HG02943 (cell line): ENCODE results near the gene DEF6.
A peak's percentile ranks its signal among the peaks of the same experiment; 100 is the strongest.

Experiments
- ATAC-seq: cut with Tn5 transposase; IDR thresholded peaks from one replicate; pipeline ENCODE4 v1.9.1; 2021; ENCODE audit warnings: mild to moderate bottlenecking, low read depth, moderate library complexity; ENCODE audit not compliant: unreplicated experiment

Gene DEF6

DNA sequence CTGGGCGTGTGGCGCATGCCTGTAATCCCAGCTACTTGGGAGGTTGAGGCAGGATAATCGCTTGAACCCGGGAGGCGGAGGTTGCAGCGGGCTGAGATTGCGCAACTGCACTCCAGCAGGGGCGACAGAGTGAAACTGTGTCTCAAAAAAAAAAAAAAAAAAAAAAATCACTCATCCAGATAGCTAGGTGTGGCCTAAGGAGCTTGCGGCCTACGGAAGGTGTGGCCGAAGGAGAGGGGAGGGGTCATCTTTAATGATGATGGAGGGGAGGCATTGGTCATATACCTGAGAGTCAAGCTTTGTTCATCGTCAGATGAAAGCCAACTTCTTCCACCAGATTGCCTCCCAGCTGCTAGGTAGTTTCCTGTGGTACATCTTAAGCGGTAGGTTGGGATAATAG is 43.9 kb downstream of the DEF6 start:
- no peak for ATAC-seq

GRCh38 chr6:35342258-35343091 is 44.9 kb downstream of the DEF6 start, which contains the start of gene PPARD:
PPARD (plus strand) TSS chr6:35342558; CDS start chr6:35411088, 68,530 bp downstream.
- ATAC-seq = peak; percentile 87

DNA sequence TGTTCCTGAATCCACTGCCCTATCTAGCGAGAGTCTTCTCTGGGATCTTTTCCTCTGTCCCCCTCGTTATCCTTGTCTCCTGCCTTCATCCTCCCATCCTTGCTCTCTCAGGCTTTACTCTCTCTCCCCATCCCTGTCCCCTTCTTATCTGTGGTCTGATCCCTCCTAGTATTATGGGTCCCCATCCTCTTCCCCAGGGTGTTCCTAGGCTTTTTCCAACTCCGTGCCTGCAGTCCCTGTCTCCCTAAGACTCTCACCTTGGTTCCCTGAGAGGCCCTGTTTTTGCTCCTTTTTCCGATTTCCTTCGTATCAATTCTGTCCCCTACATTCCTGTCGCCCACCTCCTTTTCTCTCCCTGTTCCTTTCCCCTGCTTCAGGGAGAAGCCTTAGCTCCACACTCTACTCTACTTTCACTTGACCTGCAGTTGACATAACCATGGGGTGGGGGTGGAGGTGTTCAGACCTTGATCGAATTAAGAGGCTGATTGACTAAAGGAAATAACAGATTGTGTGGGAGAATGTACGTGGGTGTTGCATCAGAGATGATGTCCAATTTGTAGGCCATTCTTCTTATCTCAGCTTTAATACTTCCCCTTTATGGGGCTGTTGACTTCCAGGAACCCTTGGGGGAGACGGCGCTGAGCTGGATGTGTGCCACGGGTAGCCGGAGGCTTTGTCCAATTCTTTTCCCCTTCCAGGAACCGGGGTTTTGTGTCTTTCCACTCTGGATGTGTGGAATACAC is 45.6 kb downstream of the DEF6 start:
- no peak for ATAC-seq

DNA sequence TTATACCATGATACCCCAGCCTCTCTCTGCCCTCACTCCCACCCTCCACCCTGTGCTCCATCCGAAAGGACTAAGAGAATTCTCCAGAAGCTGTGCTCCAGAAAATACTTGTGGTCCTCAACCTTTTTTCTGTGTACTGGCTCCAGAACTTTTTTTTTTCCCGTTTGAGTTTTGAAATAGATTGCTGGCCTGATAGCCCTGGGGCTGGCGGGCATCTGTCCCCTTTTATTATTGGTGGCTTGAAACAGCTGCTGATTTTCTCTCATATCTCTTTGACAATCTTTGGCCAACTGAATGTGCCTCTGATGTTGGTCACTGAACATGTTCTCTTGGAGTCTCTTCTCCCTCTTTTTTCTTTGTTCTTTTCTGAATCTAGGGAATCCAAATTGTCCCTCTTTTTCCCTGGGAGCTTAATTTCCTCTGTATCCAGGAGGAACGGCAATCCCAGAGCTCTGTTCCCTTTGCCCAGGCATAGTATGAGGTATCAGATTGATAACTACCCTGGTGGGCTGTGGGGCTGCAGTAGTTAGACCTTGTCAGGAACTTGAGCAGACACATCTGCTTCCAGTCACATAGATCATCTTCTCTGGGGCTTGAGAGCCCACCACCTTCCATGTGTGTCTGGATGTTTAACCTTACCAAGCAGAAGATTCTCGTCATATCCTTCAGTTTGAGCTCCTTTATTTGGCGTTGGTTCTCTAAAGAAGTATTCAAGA is 46.4 kb downstream of the DEF6 start:
- no peak for ATAC-seq

GRCh38 chr6:35351422-35351821 is 53.8 kb downstream of the DEF6 start:
- no peak for ATAC-seq

- ATAC-seq = no peak
Observed at GRCh38 chr6:35352735-35353134, 55.1 kb downstream of the DEF6 start.

- no peak for ATAC-seq
Observed at GRCh38 chr6:35354361-35355135, 56.9 kb downstream of the DEF6 start.

GRCh38 chr6:35356391-35356790 is 58.8 kb downstream of the DEF6 start:
- ATAC-seq = no peak

DNA sequence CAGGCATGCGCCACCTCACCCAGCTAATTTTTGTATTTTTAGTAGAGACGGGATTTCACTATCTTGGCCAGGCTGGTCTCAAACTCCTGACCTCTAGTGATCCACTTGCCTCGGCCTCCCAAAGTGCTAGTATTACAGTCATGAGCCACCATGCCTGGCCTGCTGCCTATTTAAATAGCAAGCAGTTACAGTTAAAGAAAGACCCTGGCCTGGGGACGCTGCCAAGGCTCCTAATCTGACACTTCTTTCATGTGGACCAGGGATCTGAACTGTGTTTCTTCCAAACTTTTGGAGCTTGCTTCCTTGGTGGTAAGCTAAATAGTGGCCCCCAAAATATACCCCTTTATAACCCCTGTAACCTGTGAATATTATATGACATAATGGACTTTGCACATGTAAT is 60.1 kb downstream of the DEF6 start:
- ATAC-seq = no peak

- no peak for ATAC-seq
Observed at GRCh38 chr6:35358086-35358485, 60.5 kb downstream of the DEF6 start.

DNA sequence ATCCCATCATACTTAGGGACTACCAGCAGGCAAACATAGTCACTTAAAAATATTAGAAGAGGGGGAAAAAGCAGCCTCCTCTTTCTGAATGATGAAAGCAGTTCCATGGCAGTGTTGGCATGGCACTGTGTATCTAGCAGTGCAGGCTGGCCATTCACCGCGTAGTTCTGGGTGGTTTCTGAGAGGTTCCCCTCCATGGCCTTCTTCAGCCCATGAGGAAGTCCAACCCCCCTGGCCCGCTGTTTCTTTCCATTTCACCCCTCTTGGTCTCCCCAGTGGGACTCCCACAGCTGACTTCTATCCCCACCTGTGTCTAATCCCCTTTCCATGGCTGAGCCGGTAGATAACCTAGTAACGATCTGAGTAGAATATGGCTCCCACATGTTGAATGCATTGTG is 61.7 kb downstream of the DEF6 start:
- no peak for ATAC-seq

GRCh38 chr6:35359744-35360348 is 62.2 kb downstream of the DEF6 start:
- ATAC-seq = no peak

DNA sequence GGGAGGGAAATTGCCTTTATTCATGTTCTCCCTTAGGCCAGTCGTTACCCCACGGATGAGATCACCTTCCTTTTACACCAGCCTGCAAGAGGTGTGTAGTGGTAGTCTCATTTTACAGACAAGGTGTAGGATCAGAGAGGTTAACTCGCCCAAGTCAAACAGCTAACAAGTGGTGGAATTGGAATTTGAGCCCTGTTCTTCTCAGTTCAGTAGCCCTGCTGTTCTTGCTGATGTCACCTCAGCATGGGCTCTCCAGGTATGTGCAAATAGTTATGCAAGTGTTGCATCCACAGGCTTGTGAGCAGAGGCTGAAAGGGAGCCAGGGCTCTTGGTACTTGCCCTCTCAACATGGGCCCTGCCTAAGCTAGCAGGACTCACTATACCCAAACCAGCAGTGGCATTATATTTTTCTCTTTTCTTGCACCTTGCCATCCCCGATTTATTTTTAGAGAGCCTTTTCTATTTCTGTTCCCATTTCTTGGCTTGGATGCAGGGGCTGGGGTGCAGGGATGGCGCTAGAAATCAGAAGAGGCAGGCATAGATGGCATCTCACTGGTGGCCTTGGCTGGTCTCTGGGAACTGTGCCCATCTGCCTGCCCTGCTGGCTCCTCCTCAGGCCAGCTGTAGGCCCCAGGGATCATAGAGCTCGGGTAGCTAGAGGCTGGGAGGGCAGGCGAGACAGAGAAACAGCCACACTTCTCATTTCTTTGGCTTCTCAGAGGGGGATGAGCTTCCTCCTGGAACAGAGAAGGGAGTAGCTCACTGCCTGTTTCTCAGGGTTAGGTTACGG is 62.9 kb downstream of the DEF6 start:
- no peak for ATAC-seq

DNA sequence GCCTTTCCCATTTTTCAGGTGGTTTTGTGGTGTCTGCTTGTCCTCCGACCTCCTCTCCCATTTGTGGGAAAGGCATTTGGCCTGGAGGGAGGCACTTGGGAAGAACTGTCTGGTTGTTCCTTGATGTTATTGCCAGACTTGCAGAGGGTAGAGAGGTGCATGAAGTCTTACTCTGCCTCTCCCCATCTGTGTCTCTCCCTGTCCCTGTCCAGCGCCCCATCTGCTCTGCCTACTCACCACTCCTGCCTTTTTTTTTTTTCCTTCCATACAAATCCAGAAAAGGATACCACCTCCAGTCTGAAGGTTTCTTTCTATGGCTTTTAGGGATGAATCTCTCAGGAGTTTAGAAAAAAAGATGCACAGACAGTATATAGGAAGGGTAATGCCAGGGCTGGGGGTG is 64.6 kb downstream of the DEF6 start:
- no peak for ATAC-seq

GRCh38 chr6:35363293-35363750 is 65.7 kb downstream of the DEF6 start:
- no peak for ATAC-seq

DNA sequence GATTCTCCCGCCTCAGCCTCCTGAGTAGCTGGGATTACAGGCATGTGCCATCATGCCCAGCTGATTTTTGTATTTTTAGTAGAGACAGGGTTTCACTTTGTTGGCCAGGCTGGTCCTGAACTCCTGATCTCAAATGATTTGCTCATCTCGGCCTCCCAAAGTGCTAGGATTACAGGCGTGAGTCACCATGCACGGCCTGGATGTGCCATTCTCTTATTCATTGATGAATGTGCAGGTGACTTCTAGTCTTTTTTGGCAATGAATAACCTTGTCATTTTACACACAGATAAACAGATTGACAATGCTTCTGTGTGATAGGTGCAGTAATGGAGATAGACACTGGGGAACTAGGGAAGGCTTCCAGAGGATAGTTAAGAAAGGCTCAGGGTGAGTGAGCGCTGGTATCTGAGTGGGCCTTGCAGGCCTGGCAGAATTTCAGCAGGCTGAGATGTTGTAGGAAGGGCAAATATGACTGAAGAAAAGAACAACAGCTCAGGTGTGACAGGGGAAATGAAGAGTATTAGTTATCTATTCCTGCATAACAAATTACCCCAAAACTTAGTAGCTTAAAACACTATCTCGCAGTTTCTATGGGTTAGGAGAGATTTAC is 68.1 kb downstream of the DEF6 start:
- no peak for ATAC-seq

- ATAC-seq = no peak
Observed at GRCh38 chr6:35366204-35366596, 68.6 kb downstream of the DEF6 start.

GRCh38 chr6:35367646-35368037 is 70.0 kb downstream of the DEF6 start:
- ATAC-seq = no peak
